ENCODE results near the gene MEGF11.

The MEGF11 gene

GRCh38 chr15:66097151-66098021, 156.2 kb downstream of the MEGF11 start:
- Histone ChIP-seq H3K27ac (ENCODE audit: insufficient read depth, low read depth, low read length, poor library complexity, severe bottlenecking) (no peak overlapping the region), H3K27me3 (ENCODE audit: control insufficient read depth, insufficient read depth, low read length, poor library complexity, severe bottlenecking) (no peaks in the 10 kb centered on the region), H3K9me3 (ENCODE audit: control insufficient read depth, low read length) (no peaks in the 10 kb centered on the region), H3K36me3 (ENCODE audit: control insufficient read depth, insufficient read depth, low read length) (no peaks in the 10 kb centered on the region), H3K4me1 (ENCODE audit: control insufficient read depth, insufficient read depth, low read length) (peaks cover 41% of the 10 kb centered on the region), H3K4me3 (ENCODE audit: insufficient read depth, low read depth, low read length) (no peak overlapping the region)
- 91 to 94% methylated on average over 15 of the region's 15 CpGs for WGBS, 2 experiments

- no peak overlapping the region for H3K4me3 ChIP-seq (ENCODE audit: insufficient read depth, low read depth, low read length)
- H3K27me3 ChIP-seq (ENCODE audit: control insufficient read depth, insufficient read depth, low read length, poor library complexity, severe bottlenecking), result no peaks in the 10 kb centered on the region
- no peak overlapping the region for H3K27ac ChIP-seq (ENCODE audit: insufficient read depth, low read depth, low read length, poor library complexity, severe bottlenecking)
- no peaks in the 10 kb centered on the region for H3K9me3 ChIP-seq (ENCODE audit: control insufficient read depth, low read length)
- no peaks in the 10 kb centered on the region for H3K36me3 ChIP-seq (ENCODE audit: control insufficient read depth, insufficient read depth, low read length)
- peaks cover 40% of the 10 kb centered on the region for H3K4me1 ChIP-seq (ENCODE audit: control insufficient read depth, insufficient read depth, low read length)
- 88 to 89% methylated on average over 5 of the region's 5 CpGs for WGBS, 2 experiments
Measured at GRCh38 chr15:66096688-66097058, 156.9 kb downstream of the MEGF11 start.

GRCh38 chr15:66095871-66096687, 157.5 kb downstream of the MEGF11 start:
- Histone ChIP-seq H3K36me3 (ENCODE audit: control insufficient read depth, insufficient read depth, low read length) (no peaks in the 10 kb centered on the region), H3K27me3 (ENCODE audit: control insufficient read depth, insufficient read depth, low read length, poor library complexity, severe bottlenecking) (no peaks in the 10 kb centered on the region), H3K4me3 (ENCODE audit: insufficient read depth, low read depth, low read length) (no peak overlapping the region), H3K9me3 (ENCODE audit: control insufficient read depth, low read length) (no peaks in the 10 kb centered on the region), H3K27ac (ENCODE audit: insufficient read depth, low read depth, low read length, poor library complexity, severe bottlenecking) (no peak overlapping the region), H3K4me1 (ENCODE audit: control insufficient read depth, insufficient read depth, low read length) (peaks cover 34% of the 10 kb centered on the region)
- WGBS, 2 experiments, result 73 to 75% methylated on average over 15 of the region's 15 CpGs

- Histone ChIP-seq H3K27me3 (ENCODE audit: control insufficient read depth, insufficient read depth, low read length, poor library complexity, severe bottlenecking) (no peaks in the 10 kb centered on the region), H3K36me3 (ENCODE audit: control insufficient read depth, insufficient read depth, low read length) (no peaks in the 10 kb centered on the region), H3K27ac (ENCODE audit: insufficient read depth, low read depth, low read length, poor library complexity, severe bottlenecking) (no peak overlapping the region), H3K4me3 (ENCODE audit: insufficient read depth, low read depth, low read length) (no peak overlapping the region), H3K9me3 (ENCODE audit: control insufficient read depth, low read length) (no peaks in the 10 kb centered on the region), H3K4me1 (ENCODE audit: control insufficient read depth, insufficient read depth, low read length) (peaks cover 23% of the 10 kb centered on the region)
- 92 to 93% methylated on average over 9 of the region's 9 CpGs for WGBS, 2 experiments
Measured at GRCh38 chr15:66094331-66094730, 159.2 kb downstream of the MEGF11 start.

- Histone ChIP-seq H3K4me1 (ENCODE audit: control insufficient read depth, insufficient read depth, low read length) (peaks cover 23% of the 10 kb centered on the region), H3K27me3 (ENCODE audit: control insufficient read depth, insufficient read depth, low read length, poor library complexity, severe bottlenecking) (no peaks in the 10 kb centered on the region), H3K36me3 (ENCODE audit: control insufficient read depth, insufficient read depth, low read length) (no peaks in the 10 kb centered on the region), H3K27ac (ENCODE audit: insufficient read depth, low read depth, low read length, poor library complexity, severe bottlenecking) (no peak overlapping the region), H3K4me3 (ENCODE audit: insufficient read depth, low read depth, low read length) (no peak overlapping the region), H3K9me3 (ENCODE audit: control insufficient read depth, low read length) (no peaks in the 10 kb centered on the region)
- WGBS, 2 experiments, result 85 to 87% methylated on average over 7 of the region's 7 CpGs
Measured at GRCh38 chr15:66092053-66093016, 161.2 kb downstream of the MEGF11 start.

GRCh38 chr15:66089509-66089908, 164.0 kb downstream of the MEGF11 start:
- H3K4me3 ChIP-seq (ENCODE audit: insufficient read depth, low read depth, low read length), result no peak overlapping the region
- peaks cover 7% of the 10 kb centered on the region for H3K4me1 ChIP-seq (ENCODE audit: control insufficient read depth, insufficient read depth, low read length)
- no peaks in the 10 kb centered on the region for H3K9me3 ChIP-seq (ENCODE audit: control insufficient read depth, low read length)
- 94 to 98% methylated on average over 4 to 5 of the region's 5 CpGs for WGBS, 2 experiments
- no peaks in the 10 kb centered on the region for H3K27me3 ChIP-seq (ENCODE audit: control insufficient read depth, insufficient read depth, low read length, poor library complexity, severe bottlenecking)
- no peak overlapping the region for H3K27ac ChIP-seq (ENCODE audit: insufficient read depth, low read depth, low read length, poor library complexity, severe bottlenecking)
- no peaks in the 10 kb centered on the region for H3K36me3 ChIP-seq (ENCODE audit: control insufficient read depth, insufficient read depth, low read length)

GRCh38 chr15:66089049-66089448, 164.5 kb downstream of the MEGF11 start:
- Histone ChIP-seq H3K27ac (ENCODE audit: insufficient read depth, low read depth, low read length, poor library complexity, severe bottlenecking) (no peak overlapping the region), H3K27me3 (ENCODE audit: control insufficient read depth, insufficient read depth, low read length, poor library complexity, severe bottlenecking) (no peaks in the 10 kb centered on the region)
- WGBS, 2 experiments, result 94 to 97% methylated on average over 7 of the region's 7 CpGs

GRCh38 chr15:66085128-66085527, 168.4 kb downstream of the MEGF11 start:
- H3K4me1 ChIP-seq (ENCODE audit: control insufficient read depth, insufficient read depth, low read length), result no peaks in the 10 kb centered on the region
- no peak overlapping the region for H3K4me3 ChIP-seq (ENCODE audit: insufficient read depth, low read depth, low read length)
- no peaks in the 10 kb centered on the region for H3K9me3 ChIP-seq (ENCODE audit: control insufficient read depth, low read length)
- H3K27me3 ChIP-seq (ENCODE audit: control insufficient read depth, insufficient read depth, low read length, poor library complexity, severe bottlenecking), result no peaks in the 10 kb centered on the region
- 86 to 88% methylated on average over 6 of the region's 6 CpGs for WGBS, 2 experiments
- no peak overlapping the region for H3K27ac ChIP-seq (ENCODE audit: insufficient read depth, low read depth, low read length, poor library complexity, severe bottlenecking)
- H3K36me3 ChIP-seq (ENCODE audit: control insufficient read depth, insufficient read depth, low read length), result no peaks in the 10 kb centered on the region

More at GRCh38 chr15:66089049-66089448, 164.5 kb downstream of the MEGF11 start:
- no peak overlapping the region for H3K4me3 ChIP-seq (ENCODE audit: insufficient read depth, low read depth, low read length)
- H3K4me1 ChIP-seq (ENCODE audit: control insufficient read depth, insufficient read depth, low read length), result peaks cover 7% of the 10 kb centered on the region
- H3K9me3 ChIP-seq (ENCODE audit: control insufficient read depth, low read length), result no peaks in the 10 kb centered on the region
- H3K36me3 ChIP-seq (ENCODE audit: control insufficient read depth, insufficient read depth, low read length), result no peaks in the 10 kb centered on the region

GRCh38 chr15:66084704-66085103, 168.8 kb downstream of the MEGF11 start:
- no peaks in the 10 kb centered on the region for H3K4me1 ChIP-seq (ENCODE audit: control insufficient read depth, insufficient read depth, low read length)
- no peaks in the 10 kb centered on the region for H3K27me3 ChIP-seq (ENCODE audit: control insufficient read depth, insufficient read depth, low read length, poor library complexity, severe bottlenecking)
- H3K4me3 ChIP-seq (ENCODE audit: insufficient read depth, low read depth, low read length), result no peak overlapping the region
- H3K36me3 ChIP-seq (ENCODE audit: control insufficient read depth, insufficient read depth, low read length), result no peaks in the 10 kb centered on the region
- 92 to 93% methylated on average over 10 of the region's 10 CpGs for WGBS, 2 experiments
- no peaks in the 10 kb centered on the region for H3K9me3 ChIP-seq (ENCODE audit: control insufficient read depth, low read length)
- H3K27ac ChIP-seq (ENCODE audit: insufficient read depth, low read depth, low read length, poor library complexity, severe bottlenecking), result no peak overlapping the region
